ENCODE results near the gene PANK2.

DNA sequence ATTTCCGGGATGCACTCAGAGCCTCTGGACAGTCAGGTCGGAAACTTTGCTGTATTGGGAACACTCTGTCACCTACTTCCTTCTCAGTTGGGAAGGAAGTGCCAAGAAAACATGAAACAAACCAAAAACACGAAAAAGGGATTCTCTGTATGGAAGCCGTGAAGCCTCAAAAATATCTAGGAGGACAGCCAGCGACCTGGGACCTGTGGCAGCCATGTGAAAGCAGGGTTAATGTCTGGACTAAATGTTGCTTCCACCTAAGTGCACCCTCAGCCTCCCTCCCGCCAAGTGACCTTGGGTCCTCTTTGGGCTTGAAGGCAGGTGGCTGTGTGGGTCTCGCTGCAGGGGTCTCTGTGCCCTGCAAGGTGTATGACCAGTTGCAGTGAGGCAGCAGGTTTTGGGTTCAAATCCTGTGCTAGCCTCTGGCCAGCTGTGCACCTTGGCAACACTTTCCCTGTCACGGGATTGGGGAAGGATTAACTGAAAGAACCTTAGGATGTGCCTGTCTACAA, 41.7 kb upstream of the PANK2 start:
- TF ChIP-seq CTCF (IDR thresholded peaks at IDR 0.05) (no peak), POLR2A (IDR thresholded peaks at IDR 0.05) (no peak)

Data from body of pancreas (tissue), 4 donors.